PC-3 (cell line): ENCODE measurements around the gene TUSC2.

Experiments
- EZH2 ChIP-seq: fragments of 300-600 bp; sonication (generic); IDR thresholded peaks from one replicate; pipeline ENCODE4 v1.6.1; 2017; ENCODE audit warnings: antibody characterized with exemption, mild to moderate bottlenecking, low read length; ENCODE audit not compliant: unreplicated experiment
- EZH2phosphoT487 ChIP-seq: fragments of 300-600 bp; sonication (generic); IDR thresholded peaks from 2 replicates; pipeline ENCODE4 v1.6.1; 2018; ENCODE audit warnings: mild to moderate bottlenecking, antibody characterized with exemption, low read length, borderline replicate concordance
- TF ChIP-seq, protein P1 (sequence below): fragments of 300-600 bp; sonication (generic); conservative IDR thresholded peaks from 2 replicates; pipeline ENCODE4 v1.5.1; 2017; ENCODE audit warnings: antibody characterized with exemption, low read depth, mild to moderate bottlenecking, low read length

DNA sequence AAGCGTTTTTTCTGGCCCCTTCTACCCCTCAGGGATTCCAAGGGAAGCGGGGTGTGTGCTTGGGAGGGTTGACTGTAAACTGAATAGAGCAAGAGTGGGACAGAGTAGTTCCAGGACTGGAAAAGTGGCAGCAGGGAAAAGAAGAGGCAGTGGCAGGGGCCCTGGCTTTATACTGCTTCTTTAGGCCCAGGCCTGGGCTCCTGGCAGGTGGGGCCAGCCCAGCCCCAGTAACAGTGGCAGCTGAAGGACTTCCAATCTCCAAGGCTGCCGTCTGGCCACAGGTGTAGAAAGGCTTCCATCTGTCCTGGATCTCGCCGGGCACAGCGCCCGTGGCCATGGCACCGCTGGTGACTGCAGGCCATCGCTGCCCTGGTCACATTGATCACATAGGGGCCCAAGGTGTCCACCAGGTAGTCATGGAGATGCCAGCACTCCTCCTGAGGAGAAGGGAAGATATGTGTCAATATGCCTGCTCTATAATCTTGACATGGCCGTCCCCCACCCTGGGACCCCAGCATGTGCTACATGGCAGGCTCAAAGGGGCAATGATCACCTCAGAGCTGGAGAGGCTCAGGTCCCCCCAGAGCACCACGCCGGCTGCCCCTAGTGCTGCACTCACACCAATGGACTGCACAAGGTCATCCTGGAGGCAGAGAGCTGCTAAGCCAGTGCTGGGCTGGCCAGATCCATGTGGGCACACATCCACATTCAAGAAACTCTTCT lies 34.8 kb downstream of the TUSC2 start:
- TF ChIP-seq EZH2 = no peak
- TF ChIP-seq, protein P1, sequence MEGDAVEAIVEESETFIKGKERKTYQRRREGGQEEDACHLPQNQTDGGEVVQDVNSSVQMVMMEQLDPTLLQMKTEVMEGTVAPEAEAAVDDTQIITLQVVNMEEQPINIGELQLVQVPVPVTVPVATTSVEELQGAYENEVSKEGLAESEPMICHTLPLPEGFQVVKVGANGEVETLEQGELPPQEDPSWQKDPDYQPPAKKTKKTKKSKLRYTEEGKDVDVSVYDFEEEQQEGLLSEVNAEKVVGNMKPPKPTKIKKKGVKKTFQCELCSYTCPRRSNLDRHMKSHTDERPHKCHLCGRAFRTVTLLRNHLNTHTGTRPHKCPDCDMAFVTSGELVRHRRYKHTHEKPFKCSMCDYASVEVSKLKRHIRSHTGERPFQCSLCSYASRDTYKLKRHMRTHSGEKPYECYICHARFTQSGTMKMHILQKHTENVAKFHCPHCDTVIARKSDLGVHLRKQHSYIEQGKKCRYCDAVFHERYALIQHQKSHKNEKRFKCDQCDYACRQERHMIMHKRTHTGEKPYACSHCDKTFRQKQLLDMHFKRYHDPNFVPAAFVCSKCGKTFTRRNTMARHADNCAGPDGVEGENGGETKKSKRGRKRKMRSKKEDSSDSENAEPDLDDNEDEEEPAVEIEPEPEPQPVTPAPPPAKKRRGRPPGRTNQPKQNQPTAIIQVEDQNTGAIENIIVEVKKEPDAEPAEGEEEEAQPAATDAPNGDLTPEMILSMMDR = no peak
- TF ChIP-seq EZH2phosphoT487 = no peak
